ENCODE measurements around the gene OSBPL3. TPM values are rescaled to one million over a fixed set of nuclear protein-coding genes. Genes with fewer than 3 reads are reported as not detected.

The OSBPL3 gene
- total and polyA plus RNA-seq, 2 donors (not counting 3 experiments of a cell fraction or from before 2014, with no cell fraction given) = 7.5 to 27.1 TPM

GRCh38 chr7:24836084-24836483 is 143.9 kb downstream of the OSBPL3 start:
- H3K27me3 ChIP-seq (ENCODE audit: control insufficient read depth in 2 of 2, insufficient read depth in 2 of 2, low read length in 2 of 2) = no peaks in the 10 kb centered on the region
- dilution Hi-C loops (cut with MboI; ENCODE audit: extremely low pct_ligation_motif_present, low sequenced_read_pairs) (no loop called here), intact Hi-C loops (cut with micrococcal nuclease) (no loop called here)
- H2AFZ ChIP-seq (ENCODE audit: low read depth, low read length) = no peak overlapping the region
- ChIA-PET CTCF (interaction anchor here (3.8 kb wide), 1 partner anchor 15 kb away, joined by 12 read pairs; no protein-coding TSS in a partner anchor), POLR2A (no interaction called here)
- H4K20me1 ChIP-seq (replicated peaks; ENCODE audit: control insufficient read depth, extremely low read depth, insufficient read depth, low read length) = no peaks in the 10 kb centered on the region
- no peaks in the 10 kb centered on the region for H3K9me3 ChIP-seq (replicated peaks; ENCODE audit: control insufficient read depth, insufficient read depth, low read length)
- TF ChIP-seq MAX (IDR thresholded peaks at IDR 0.05; ENCODE audit: insufficient read depth, insufficient read length) = no peak
- no peak for TF ChIP-seq MYC (IDR thresholded peaks at IDR 0.05; ENCODE audit: low read depth, low read length)
- no peak for TF ChIP-seq CTCF (IDR thresholded peaks at IDR 0.05; ENCODE audit: extremely low read depth in 1 of 2, insufficient read depth in 1 of 2, low read depth in 1 of 2, low read length in 2 of 2)
- DNase-seq (ENCODE audit: low read depth, low spot score) (no peak), FAIRE-seq (no peak)
- H3K4me3 ChIP-seq (replicated peaks in 1 of 3; ENCODE audit: insufficient read depth in 1 of 3, low read depth in 1 of 3, low read length in 3 of 3) = no peak overlapping the region
- no peak overlapping the region for H3K27ac ChIP-seq (ENCODE audit: insufficient read depth, low read depth, low read length)
- BruUV-seq (replicated peaks) = no TSS peak
- no peaks in the 10 kb centered on the region for H3K9me1 ChIP-seq (replicated peaks; ENCODE audit: control insufficient read depth, extremely low read depth, insufficient read depth, low read length)
- H3K9ac ChIP-seq (replicated peaks; ENCODE audit: extremely low read depth, insufficient read depth, low read length) = no peak overlapping the region
- peaks cover 16% of the 10 kb centered on the region for H3K4me1 ChIP-seq (ENCODE audit: control insufficient read depth, extremely low read depth, insufficient read depth, low read length)
- peaks cover 0 to 4% of the 10 kb centered on the region in 2 experiments for H3K36me3 ChIP-seq (ENCODE audit: control insufficient read depth in 2 of 2, extremely low read depth in 1 of 2, insufficient read depth in 2 of 2, low read length in 2 of 2)
- H3K79me2 ChIP-seq (ENCODE audit: control insufficient read depth, insufficient read depth, low read length) = no peaks in the 10 kb centered on the region
- no peak overlapping the region for H3K4me2 ChIP-seq (ENCODE audit: insufficient read depth, low read length)

GRCh38 chr7:24835643-24836042 is 144.3 kb downstream of the OSBPL3 start:
- no peak for FAIRE-seq
- no peak overlapping the region for H3K27ac ChIP-seq (ENCODE audit: insufficient read depth, low read depth, low read length)
- H3K9me1 ChIP-seq (replicated peaks; ENCODE audit: control insufficient read depth, extremely low read depth, insufficient read depth, low read length) = no peaks in the 10 kb centered on the region
- no peaks in the 10 kb centered on the region for H3K27me3 ChIP-seq (ENCODE audit: control insufficient read depth in 2 of 2, insufficient read depth in 2 of 2, low read length in 2 of 2)
- H3K36me3 ChIP-seq (ENCODE audit: control insufficient read depth in 2 of 2, extremely low read depth in 1 of 2, insufficient read depth in 2 of 2, low read length in 2 of 2) = peaks cover 0 to 4% of the 10 kb centered on the region in 2 experiments
- intact Hi-C loops (cut with micrococcal nuclease) (no loop called here), dilution Hi-C loops (cut with MboI; ENCODE audit: extremely low pct_ligation_motif_present, low sequenced_read_pairs) (no loop called here)
- DNase-seq (ENCODE audit: low read depth, low spot score) = no peak
- H4K20me1 ChIP-seq (replicated peaks; ENCODE audit: control insufficient read depth, extremely low read depth, insufficient read depth, low read length) = no peaks in the 10 kb centered on the region
- H3K79me2 ChIP-seq (ENCODE audit: control insufficient read depth, insufficient read depth, low read length) = no peaks in the 10 kb centered on the region
- CTCF ChIA-PET = interaction anchor here (1.6 to 3.8 kb wide), 2 partner anchors 15 to 23 kb away, joined by 5 to 12 read pairs; no protein-coding TSS in a partner anchor
- H3K4me3 ChIP-seq (replicated peaks in 1 of 3; ENCODE audit: insufficient read depth in 1 of 3, low read depth in 1 of 3, low read length in 3 of 3) = no peak overlapping the region
- POLR2A ChIA-PET = no interaction called here
- peaks cover 16% of the 10 kb centered on the region for H3K4me1 ChIP-seq (ENCODE audit: control insufficient read depth, extremely low read depth, insufficient read depth, low read length)
- no peaks in the 10 kb centered on the region for H3K9me3 ChIP-seq (replicated peaks; ENCODE audit: control insufficient read depth, insufficient read depth, low read length)
- BruUV-seq (replicated peaks) = no TSS peak
- no peak for TF ChIP-seq JUN (IDR thresholded peaks at IDR 0.05; ENCODE audit: borderline replicate concordance, insufficient read depth, insufficient read length, low read depth)
- TF ChIP-seq EZH2 (IDR thresholded peaks at IDR 0.05; ENCODE audit: borderline replicate concordance, low read depth, low read length, severe bottlenecking) = no peak
- no peak for TF ChIP-seq CTCF (IDR thresholded peaks at IDR 0.05; ENCODE audit: extremely low read depth in 1 of 2, insufficient read depth in 1 of 2, low read depth in 1 of 2, low read length in 2 of 2)
- no peak for TF ChIP-seq POLR2A (IDR thresholded peaks at IDR 0.05; ENCODE audit: low read depth, low read length)
- no peak for TF ChIP-seq FOS (IDR thresholded peaks at IDR 0.05; ENCODE audit: borderline replicate concordance, insufficient read depth, low read length)
- TF ChIP-seq GATA2 (IDR thresholded peaks at IDR 0.05; ENCODE audit: insufficient read depth, insufficient read length, low read depth, low read length) = no peak
- TF ChIP-seq POLR2AphosphoS5 (IDR thresholded peaks at IDR 0.05; ENCODE audit: insufficient read depth, low read depth, low read length) = no peak
- no peak for TF ChIP-seq MAX (IDR thresholded peaks at IDR 0.05; ENCODE audit: insufficient read depth, insufficient read length)
- no peak for TF ChIP-seq MYC (IDR thresholded peaks at IDR 0.05; ENCODE audit: low read depth, low read length)
- H3K9ac ChIP-seq (replicated peaks; ENCODE audit: extremely low read depth, insufficient read depth, low read length) = no peak overlapping the region
- no peak overlapping the region for H2AFZ ChIP-seq (ENCODE audit: low read depth, low read length)
- H3K4me2 ChIP-seq (ENCODE audit: insufficient read depth, low read length) = no peak overlapping the region

Measured in endothelial cell of umbilical vein (primary cell).